HepG2 (cell line): ENCODE data around the gene HMCN1.

Experiments used
- ARID2 ChIP-seq: sonication (generic); formaldehyde crosslinking; IDR thresholded peaks from 2 replicates; pipeline ENCODE4 v1.8.1; 2022; ENCODE audit warnings: mild to moderate bottlenecking, missing genetic modification reagents, borderline replicate concordance
- ATAD3A ChIP-seq: sonication (generic); formaldehyde crosslinking; IDR thresholded peaks from 2 replicates; pipeline ENCODE4 v1.4.0; 2020; ENCODE audit warnings: missing genetic modification reagents
- EZH2 ChIP-seq: conservative IDR thresholded peaks from 2 replicates; pipeline ENCODE4 v1.6.1; 2012; ENCODE audit warnings: mild to moderate bottlenecking, low read depth, low read length, moderate library complexity
- FOXK2 ChIP-seq: fragments of 450-650 bp; IDR thresholded peaks from 2 replicates; pipeline ENCODE4 v1.6.1; 2016
- PHF8 ChIP-seq: sonication (generic); formaldehyde crosslinking; IDR thresholded peaks from 2 replicates; pipeline ENCODE4 v1.5.0; 2020; ENCODE audit warnings: missing genetic modification reagents
- REST ChIP-seq, 2 experiments: IDR thresholded peaks; 2 replicates each; pipeline ENCODE4 v1.6.1; 2011 to 2012; ENCODE audit warnings: low read length in 2 of 2, borderline replicate concordance in 1 of 2, low read depth in 1 of 2, mild to moderate bottlenecking in 1 of 2, moderate library complexity in 1 of 2
- ZHX1 ChIP-seq: sonication (generic); formaldehyde crosslinking; IDR thresholded peaks from 2 replicates; pipeline ENCODE4 v1.8.1; 2022; ENCODE audit warnings: low read depth, mild to moderate bottlenecking, missing genetic modification reagents
- ZNF335 ChIP-seq: sonication (generic); formaldehyde crosslinking; IDR thresholded peaks from 2 replicates; pipeline ENCODE4 v1.4.0; 2020; ENCODE audit warnings: missing genetic modification reagents
- ZNF652 ChIP-seq: IDR thresholded peaks from 2 replicates; pipeline ENCODE4 v1.6.1; 2016; ENCODE audit warnings: low read depth, borderline replicate concordance
- ZNF777 ChIP-seq: sonication (generic); formaldehyde crosslinking; IDR thresholded peaks from 2 replicates; pipeline ENCODE4 v1.4.0; 2020; ENCODE audit warnings: missing genetic modification reagents
- TF ChIP-seq, protein P1 (sequence below): sonication (generic); formaldehyde crosslinking; IDR thresholded peaks from 2 replicates; pipeline ENCODE4 v1.5.0; 2020; ENCODE audit warnings: mild to moderate bottlenecking, missing genetic modification reagents, moderate library complexity

- TF ChIP-seq, protein P1, sequence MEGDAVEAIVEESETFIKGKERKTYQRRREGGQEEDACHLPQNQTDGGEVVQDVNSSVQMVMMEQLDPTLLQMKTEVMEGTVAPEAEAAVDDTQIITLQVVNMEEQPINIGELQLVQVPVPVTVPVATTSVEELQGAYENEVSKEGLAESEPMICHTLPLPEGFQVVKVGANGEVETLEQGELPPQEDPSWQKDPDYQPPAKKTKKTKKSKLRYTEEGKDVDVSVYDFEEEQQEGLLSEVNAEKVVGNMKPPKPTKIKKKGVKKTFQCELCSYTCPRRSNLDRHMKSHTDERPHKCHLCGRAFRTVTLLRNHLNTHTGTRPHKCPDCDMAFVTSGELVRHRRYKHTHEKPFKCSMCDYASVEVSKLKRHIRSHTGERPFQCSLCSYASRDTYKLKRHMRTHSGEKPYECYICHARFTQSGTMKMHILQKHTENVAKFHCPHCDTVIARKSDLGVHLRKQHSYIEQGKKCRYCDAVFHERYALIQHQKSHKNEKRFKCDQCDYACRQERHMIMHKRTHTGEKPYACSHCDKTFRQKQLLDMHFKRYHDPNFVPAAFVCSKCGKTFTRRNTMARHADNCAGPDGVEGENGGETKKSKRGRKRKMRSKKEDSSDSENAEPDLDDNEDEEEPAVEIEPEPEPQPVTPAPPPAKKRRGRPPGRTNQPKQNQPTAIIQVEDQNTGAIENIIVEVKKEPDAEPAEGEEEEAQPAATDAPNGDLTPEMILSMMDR (CRISPR knock-in tag) = no peak
- no peak for TF ChIP-seq PHF8 (CRISPR knock-in tag)
- no peak for TF ChIP-seq EZH2
- TF ChIP-seq ZNF335 = no peak
- no peak for TF ChIP-seq ATAD3A
- TF ChIP-seq ARID2 (CRISPR knock-in tag) = no peak
- TF ChIP-seq ZHX1 = no peak
- no peak for TF ChIP-seq FOXK2
- no peak for TF ChIP-seq REST (IDR thresholded peaks at IDR 0.05; ENCODE audit: borderline replicate concordance in 1 of 2, low read depth in 1 of 2, low read length in 2 of 2)
- TF ChIP-seq ZNF777 = no peak
- TF ChIP-seq ZNF652 (CRISPR knock-in tag) = no peak
Measured at GRCh38 chr1:186066411-186066810, 332.2 kb downstream of the HMCN1 start.
